SH-SY5Y (cell line): Measurements from ENCODE around the gene HS6ST1.

Experiments used
- GATA2 ChIP-seq: IDR thresholded peaks from 2 replicates; pipeline ENCODE4 v1.6.1; 2011; ENCODE audit warnings: mild to moderate bottlenecking, low read depth, low read length
- GATA3 ChIP-seq: IDR thresholded peaks from 2 replicates; pipeline ENCODE4 v1.6.1; 2011; ENCODE audit warnings: low read depth, mild to moderate bottlenecking, low read length, moderate library complexity

DNA sequence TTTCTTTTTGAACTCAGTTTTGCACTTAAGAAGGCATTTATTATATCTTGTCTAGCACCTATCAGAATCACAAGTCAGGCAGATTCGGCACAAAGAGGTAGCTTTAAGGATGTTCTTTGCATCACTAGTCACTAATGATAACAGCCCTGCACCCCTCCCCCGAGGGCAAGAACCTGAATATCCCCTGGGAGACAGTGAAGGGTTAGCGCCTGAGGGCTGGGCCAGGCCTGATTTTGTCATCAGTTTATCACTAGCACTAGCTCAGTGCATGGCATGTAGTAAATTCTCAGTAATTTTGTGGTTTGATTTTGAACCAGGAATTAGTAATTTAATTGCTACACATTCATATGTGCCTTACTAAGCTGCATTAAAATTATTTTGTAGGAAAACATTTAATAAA is 23.9 kb upstream of the HS6ST1 start:
- TF ChIP-seq GATA3 (no peak), GATA2 (no peak)
